Epithelial cell of esophagus (primary cell): ENCODE data around the gene DEFB121.

Experiments used
- DNase-seq: peaks from one replicate; pipeline ENCODE4 v3.0.0; 2010; ENCODE audit warnings: low read depth
- H3K4me3 ChIP-seq: 2 replicates; pipeline ENCODE4 v1.5.1; 2011; ENCODE audit warnings: mild to moderate bottlenecking, low read length, control low read depth
- CTCF ChIP-seq: IDR thresholded peaks from 2 replicates; pipeline ENCODE4 v1.5.1; 2011; ENCODE audit warnings: low read depth, mild to moderate bottlenecking, low read length, control low read depth, inconsistent platforms; ENCODE audit not compliant: insufficient read depth; ENCODE audit errors: missing control alignments

Gene DEFB121

GRCh38 chr20:31363295-31363694 is 42.7 kb downstream of the DEFB121 start:
- H3K4me3 ChIP-seq = no peak overlapping the region
- no peak for DNase-seq
- TF ChIP-seq CTCF = no peak

- no peak overlapping the region for H3K4me3 ChIP-seq
- no peak for TF ChIP-seq CTCF
Measured at GRCh38 chr20:31355981-31356380, 50.0 kb downstream of the DEFB121 start.

More at GRCh38 chr20:31355981-31356380, 50.0 kb downstream of the DEFB121 start:
- DNase-seq = no peak
